ENCODE data around the gene GSTT2B. TPM values are rescaled to one million over a fixed set of nuclear protein-coding genes. Genes with fewer than 3 reads are reported as not detected.

Gene GSTT2B
- total and polyA plus RNA-seq, 2 of the 8 experiments (the other 6 are each of a cell fraction or from before 2014, with no cell fraction given) = 6.3 to 13.3 TPM

GRCh38 chr22:24009227-24010017, 48.4 kb upstream of the GSTT2B start:
- Histone ChIP-seq H3K56ac (replicated peaks; ENCODE audit: insufficient read length, low read depth, low read length) (no peak overlapping the region), H3K14ac (ENCODE audit: insufficient read length) (no peak overlapping the region), H2AFZ (ENCODE audit: low read length) (peak overlapping the region; percentile 82), H3K27ac (ENCODE audit: low read depth, low read length) (no peak overlapping the region), H4K8ac (ENCODE audit: extremely low read depth, insufficient read depth, low read length) (no peak overlapping the region), H3K27me3 (replicated peaks in 1 of 4; ENCODE audit: control insufficient read depth in 3 of 4, extremely low read depth in 1 of 4, insufficient read depth in 3 of 4, low read length in 3 of 4) (no peaks in the 10 kb centered on the region; a peak in 2 of 7 replicates), H2BK5ac (ENCODE audit: low read depth, low read length) (no peak overlapping the region), H3K4ac (replicated peaks; ENCODE audit: insufficient read length, low read depth, low read length) (no peak overlapping the region), H3K79me1 (ENCODE audit: low read depth, low read length) (peaks cover 4% of the 10 kb centered on the region), H3K9ac (replicated peaks in 1 of 4; ENCODE audit: extremely low read depth in 1 of 4, low read depth in 3 of 4, low read length in 3 of 4) (no peak overlapping the region), H2AK5ac (ENCODE audit: low read depth, low read length) (no peak overlapping the region), H3K36me3 (ENCODE audit: control insufficient read depth in 2 of 4, insufficient read depth in 4 of 4, low read length in 3 of 4) (no peaks in the 10 kb centered on the region), H4K91ac (replicated peaks; ENCODE audit: insufficient read length, low read length) (no peak overlapping the region), H4K20me1 (replicated peaks in 1 of 2; ENCODE audit: control insufficient read depth in 1 of 2, insufficient read depth in 2 of 2, low read length in 2 of 2) (no peaks in the 10 kb centered on the region), H2BK15ac (ENCODE audit: low read length) (no peak overlapping the region; the same call in 1 of the 2 replicates), H3K4me2 (ENCODE audit: insufficient read depth in 1 of 2, low read depth in 2 of 2, low read length in 2 of 2) (no peak overlapping the region), H3K4me3 (ENCODE audit: extremely low read depth in 1 of 4, insufficient read depth in 2 of 4, low read depth in 3 of 4, low read length in 4 of 4) (no peak overlapping the region), H2BK20ac (ENCODE audit: low read length) (no peak overlapping the region), H4K5ac (ENCODE audit: insufficient read length, low read depth, low read length) (no peak overlapping the region), H3K23me2 (ENCODE audit: low read depth, low read length) (peaks cover 6% of the 10 kb centered on the region; the same call in 1 of the 2 replicates), H3K18ac (ENCODE audit: extremely low read depth, low read length) (no peak overlapping the region), H3K79me2 (ENCODE audit: control insufficient read depth in 1 of 2, insufficient read depth in 2 of 2, low read length in 2 of 2) (peaks cover 0 to 25% of the 10 kb centered on the region in 2 experiments; a peak in 2 of 4 replicates), H3K23ac (ENCODE audit: insufficient read length) (no peak overlapping the region), H3K9me3 (ENCODE audit: insufficient read depth in 2 of 2, low read depth in 1 of 2, low read length in 1 of 2) (no peaks in the 10 kb centered on the region), H3K4me1 (replicated peaks in 1 of 4; ENCODE audit: control insufficient read depth in 3 of 4, insufficient read depth in 4 of 4, low read length in 3 of 4) (peaks cover 0 to 3% (median 2%) of the 10 kb centered on the region in 4 experiments; a peak in 4 of 7 replicates), H2BK12ac (ENCODE audit: low read depth, low read length) (no peak overlapping the region), H2BK120ac (replicated peaks; ENCODE audit: low read depth, low read length) (no peak overlapping the region)
- WGBS, 2 experiments (ENCODE audit: extremely low coverage in 1 of 2, insufficient coverage in 1 of 2, insufficient read length in 1 of 2, insufficient replicate concordance in 2 of 2, low coverage in 1 of 2, low lambda C conversion rate in 2 of 2, missing lambda C conversion rate in 1 of 2) = 85% methylated on average over 7 of the region's 7 CpGs; no CpG with 5 or more reads in 1 of the 2 experiments
- CTCF ChIA-PET (ENCODE audit: partially characterized antibody) = interaction anchor here (0.6 to 1.4 kb wide), 2 partner anchors 169 to 187 kb away, joined by 4 to 5 read pairs; no protein-coding TSS in a partner anchor
- FAIRE-seq (no peak), DNase-seq (ENCODE audit: low read depth in 1 of 2, low spot score in 2 of 2) (no peak)
- POLR2A ChIA-PET (ENCODE audit: partially characterized antibody) = interaction anchor here (1.6 kb wide), 1 partner anchor 31 kb away, joined by 3 read pairs; no protein-coding TSS in a partner anchor
- TF ChIP-seq SIN3A (conservative IDR thresholded peaks at IDR 0.05 in 1 of 2, IDR thresholded peaks at IDR 0.05 in 1 of 2; ENCODE audit: low read depth in 1 of 2, low read length in 2 of 2) (no peak), TAF7 (optimal IDR thresholded peaks at IDR 0.05; ENCODE audit: borderline replicate concordance, low read depth, low read length) (no peak), BCL11A (IDR thresholded peaks at IDR 0.05; ENCODE audit: low read depth in 2 of 2, low read length in 2 of 2) (no peak)
